H9 (cell line): ENCODE measurements around the gene APBB3. TPM values are rescaled to one million over a fixed set of nuclear protein-coding genes. Genes with fewer than 3 reads are reported as not detected.

Experiments
- DNase-seq: peaks from one replicate; pipeline ENCODE4 v3.0.0-alpha.2; 2017
- H2AFZ ChIP-seq: one replicate; pipeline ENCODE4 v1.6.1; 2013; ENCODE audit warnings: mild to moderate bottlenecking, low read length, control low read depth, moderate library complexity
- H2AK5ac ChIP-seq: 2 replicates; pipeline ENCODE4 v1.6.1; 2013; ENCODE audit warnings: low read length, control low read depth, mixed read lengths; ENCODE audit not compliant: insufficient read length
- H2BK120ac ChIP-seq: one replicate; pipeline ENCODE4 v1.6.1; 2013; ENCODE audit warnings: low read depth, mild to moderate bottlenecking, low read length, control low read depth, inconsistent platforms; ENCODE audit not compliant: poor library complexity, severe bottlenecking
- H2BK12ac ChIP-seq: 2 replicates; pipeline ENCODE4 v1.6.1; 2013; ENCODE audit warnings: low read length, control low read depth, mixed read lengths, low read depth; ENCODE audit not compliant: insufficient read length
- H2BK15ac ChIP-seq: 2 replicates; pipeline ENCODE4 v1.6.1; 2013; ENCODE audit warnings: low read depth, low read length, control low read depth
- H2BK20ac ChIP-seq: one replicate; pipeline ENCODE4 v1.6.1; 2013; ENCODE audit warnings: low read depth, mild to moderate bottlenecking, low read length, control low read depth, inconsistent platforms; ENCODE audit not compliant: poor library complexity, severe bottlenecking
- H2BK5ac ChIP-seq: 2 replicates; pipeline ENCODE4 v1.6.1; 2013; ENCODE audit warnings: low read length, control low read depth, mixed read lengths; ENCODE audit not compliant: insufficient read length
- H3K14ac ChIP-seq: 2 replicates; pipeline ENCODE4 v1.6.1; 2013; ENCODE audit warnings: low read length, control low read depth; ENCODE audit not compliant: insufficient read depth
- H3K18ac ChIP-seq: 2 replicates; pipeline ENCODE4 v1.6.1; 2013; ENCODE audit warnings: low read depth, mild to moderate bottlenecking, mixed read lengths, low read length, control low read depth; ENCODE audit not compliant: insufficient read length
- H3K23ac ChIP-seq: 2 replicates; pipeline ENCODE4 v1.6.1; 2013; ENCODE audit warnings: low read length, control low read depth, mixed read lengths, low read depth; ENCODE audit not compliant: insufficient read length
- H3K23me2 ChIP-seq: 2 replicates; pipeline ENCODE4 v1.6.1; 2013; ENCODE audit warnings: low read depth, mild to moderate bottlenecking, mixed read lengths, low read length, control low read depth; ENCODE audit not compliant: insufficient read length, poor library complexity, severe bottlenecking
- H3K27ac ChIP-seq: 2 replicates; pipeline ENCODE4 v1.5.1; 2013; ENCODE audit warnings: low read length, control low read depth, mixed read lengths, low read depth; ENCODE audit not compliant: insufficient read length
- H3K27me3 ChIP-seq: 2 replicates; pipeline ENCODE4 v1.6.1; 2013; ENCODE audit warnings: low read length, control low read depth, inconsistent platforms; ENCODE audit not compliant: insufficient read depth
- H3K4ac ChIP-seq: 2 replicates; pipeline ENCODE4 v1.6.1; 2013; ENCODE audit warnings: low read depth, mild to moderate bottlenecking, control low read depth, inconsistent platforms, low read length, moderate library complexity
- H3K4me1 ChIP-seq: 2 replicates; pipeline ENCODE4 v1.6.1; 2013; ENCODE audit warnings: low read length, control low read depth, inconsistent platforms; ENCODE audit not compliant: insufficient read depth
- H3K4me2 ChIP-seq: 2 replicates; pipeline ENCODE4 v1.6.1; 2013; ENCODE audit warnings: low read length, control low read depth, mixed read lengths; ENCODE audit not compliant: insufficient read length, insufficient read depth
- H3K56ac ChIP-seq: 2 replicates; pipeline ENCODE4 v1.6.1; 2013; ENCODE audit warnings: low read depth, mild to moderate bottlenecking, mixed read lengths, low read length, control low read depth; ENCODE audit not compliant: insufficient read length
- H3K79me1 ChIP-seq: 2 replicates; pipeline ENCODE4 v1.6.1; 2013; ENCODE audit warnings: low read depth, mild to moderate bottlenecking, moderate library complexity, low read length, control low read depth, inconsistent platforms; ENCODE audit not compliant: insufficient read depth, poor library complexity, severe bottlenecking
- H3K79me2 ChIP-seq: 2 replicates; pipeline ENCODE4 v1.6.1; 2013; ENCODE audit warnings: low read length, control low read depth, inconsistent platforms; ENCODE audit not compliant: insufficient read depth
- H3K9ac ChIP-seq: 2 replicates; pipeline ENCODE4 v1.6.1; 2013; ENCODE audit warnings: low read length, control low read depth, mixed read lengths; ENCODE audit not compliant: insufficient read length; ENCODE audit errors: extremely low read depth
- H3K9me3 ChIP-seq: one replicate; pipeline ENCODE4 v1.6.1; 2013; ENCODE audit warnings: low read depth, low read length, inconsistent platforms; ENCODE audit not compliant: control insufficient read depth
- H3T11ph ChIP-seq: one replicate; pipeline ENCODE4 v1.6.1; 2013; ENCODE audit warnings: mild to moderate bottlenecking, low read length, control low read depth, inconsistent platforms
- H4K20me1 ChIP-seq: one replicate; pipeline ENCODE4 v1.6.1; 2013; ENCODE audit not compliant: control insufficient read depth, insufficient read length, insufficient read depth
- H4K5ac ChIP-seq: 2 replicates; pipeline ENCODE4 v1.6.1; 2013; ENCODE audit warnings: low read depth, mild to moderate bottlenecking, mixed read lengths, low read length, control low read depth; ENCODE audit not compliant: insufficient read length
- H4K8ac ChIP-seq: replicated peaks from 2 replicates; pipeline ENCODE4 v1.6.1; 2013; ENCODE audit warnings: low read length, control low read depth, mixed read lengths, low read depth; ENCODE audit not compliant: insufficient read length
- H4K91ac ChIP-seq: 2 replicates; pipeline ENCODE4 v1.6.1; 2013; ENCODE audit warnings: low read depth, mild to moderate bottlenecking, moderate library complexity, mixed read lengths, low read length, control low read depth; ENCODE audit not compliant: insufficient read length
- H3K27ac Mint-ChIP-seq, 3 experiments: 2 replicates in 2 of 3; 3 replicates in 1 of 3; pipeline ENCODE4 v1.8.0; 2020 to 2021; ENCODE audit warnings: mixed read lengths in 3 of 3, mild to moderate bottlenecking in 1 of 3, moderate library complexity in 1 of 3
- H3K27me3 Mint-ChIP-seq: 2 replicates; pipeline ENCODE4 v1.8.0; 2021; ENCODE audit warnings: low read depth, mild to moderate bottlenecking, moderate library complexity, mixed read lengths
- H3K36me3 Mint-ChIP-seq, 3 experiments: 2 replicates in 2 of 3; 3 replicates in 1 of 3; pipeline ENCODE4 v1.8.0; 2020 to 2021; ENCODE audit warnings: low read depth in 3 of 3, mixed read lengths in 3 of 3; ENCODE audit not compliant: insufficient read depth in 1 of 3
- H3K4me1 Mint-ChIP-seq, 2 experiments: 2 replicates each; pipeline ENCODE4 v1.8.0; 2020; ENCODE audit warnings: mixed read lengths in 2 of 2
- H3K4me3 Mint-ChIP-seq, 2 experiments: 2 replicates in 1 of 2; 3 replicates in 1 of 2; pipeline ENCODE4 v1.8.0; 2020 to 2021; ENCODE audit warnings: mild to moderate bottlenecking in 2 of 2, mixed read lengths in 2 of 2, moderate library complexity in 1 of 2
- H3K9me3 Mint-ChIP-seq, 2 experiments: 2 replicates in 1 of 2; 3 replicates in 1 of 2; pipeline ENCODE4 v1.8.0; 2020; ENCODE audit warnings: mild to moderate bottlenecking in 2 of 2, mixed read lengths in 2 of 2, moderate library complexity in 1 of 2
- CTCF ChIP-seq: fragments of 200-600 bp; sonication (generic); conservative IDR thresholded peaks from 3 replicates; pipeline ENCODE4 v1.8.0; 2021; ENCODE audit warnings: antibody characterized with exemption, mild to moderate bottlenecking
- WGBS: extraction: QIAGEN DNeasy Blood & Tissue Kit; methylation state at CpG from one replicate; pipeline ENCODE4 v1.1.7; 2013; ENCODE audit warnings: missing lambda C conversion rate, low lambda C conversion rate, mixed read lengths; ENCODE audit not compliant: insufficient read length; ENCODE audit errors: extremely low coverage; 5-methylcytosine and 5-hydroxymethylcytosine counted together
- total RNA-seq: library from RNA; stranded (reverse); gene quantifications from 2 replicates; pipeline ENCODE4 v1.2.1, GENCODE V29; 2021

APBB3 gene
- total RNA-seq, 1 experiment from 2014 or later: 23.8 TPM

GRCh38 chr5:140555747-140556312, 8.6 kb downstream of the APBB3 start:
- no peak overlapping the region for H4K8ac ChIP-seq
- H3K27me3 ChIP-seq: no peaks in the 10 kb centered on the region
- H2BK20ac ChIP-seq: no peak overlapping the region
- peaks cover 25 to 26% of the 10 kb centered on the region in 2 experiments for H3K4me1 Mint-ChIP-seq
- no peaks in the 10 kb centered on the region for H3K9me3 Mint-ChIP-seq
- no peak for DNase-seq
- H3K79me1 ChIP-seq: peaks cover 3% of the 10 kb centered on the region
- peaks cover 7 to 41% (median 35%) of the 10 kb centered on the region in 3 experiments for H3K36me3 Mint-ChIP-seq
- no peak overlapping the region for H2AFZ ChIP-seq
- no peak overlapping the region for H3K18ac ChIP-seq
- 0 out of 2 replicates have a peak, but pooled peaks cover 3% of the 10 kb centered on the region for H3K4me1 ChIP-seq
- no peaks in the 10 kb centered on the region for H3K23me2 ChIP-seq
- WGBS: no CpG with 5 or more reads among the region's 1 CpG
- H3K4me3 Mint-ChIP-seq: peak overlapping the region; percentile 91 to 92
- no peak overlapping the region for H2AK5ac ChIP-seq
- TF ChIP-seq CTCF: no peak
- H3K4me2 ChIP-seq: peak overlapping the region; percentile 94
- peak overlapping the region in 1 of 3 experiments; percentile 10; a peak in 1 of 7 replicates for H3K27ac Mint-ChIP-seq
- H2BK5ac ChIP-seq: no peak overlapping the region
- H4K5ac ChIP-seq: no peak overlapping the region
- peaks cover 6% of the 10 kb centered on the region for H3K79me2 ChIP-seq
- no peak overlapping the region for H3K23ac ChIP-seq
- no peak overlapping the region for H3K27ac ChIP-seq
- H4K91ac ChIP-seq: no peak overlapping the region
- H3K27me3 Mint-ChIP-seq: no peaks in the 10 kb centered on the region
- H4K20me1 ChIP-seq: no peaks in the 10 kb centered on the region
- no peak overlapping the region for H3K9ac ChIP-seq
- H3T11ph ChIP-seq: no peak overlapping the region
- H3K9me3 ChIP-seq: no peaks in the 10 kb centered on the region
- no peak overlapping the region for H3K14ac ChIP-seq
- H2BK12ac ChIP-seq: no peak overlapping the region
- H3K4ac ChIP-seq: no peak overlapping the region
- H2BK120ac ChIP-seq: no peak overlapping the region
- no peak overlapping the region for H3K56ac ChIP-seq
- H2BK15ac ChIP-seq: no peak overlapping the region
